Body of pancreas (tissue), 4 donors: Measurements from ENCODE around the gene ADAMTS20. TPM values are rescaled to one million over a fixed set of nuclear protein-coding genes. Genes with fewer than 3 reads are reported as not detected.

ENCODE experiments used
- ATAC-seq: fragments of 150-250 bp; one replicate; pipeline ENCODE4 v1.9.1; 2016
- DNase-seq, 4 donors: peaks; one replicate each; pipeline ENCODE4 v3.0.0-alpha.2; 2019
- H3K27ac ChIP-seq, 4 donors: fragments of 200-600 bp; sonication (generic); 1 replicate in 3 of 4; 2 replicates in 1 of 4; pipeline versions ENCODE4 v1.5.1 to v1.6.1; 2016 to 2019; ENCODE audit warnings: mild to moderate bottlenecking in 1 of 4, mixed read lengths in 1 of 4, moderate library complexity in 1 of 4
- H3K27me3 ChIP-seq, 2 donors: fragments of 200-600 bp; sonication (generic); one replicate each; pipeline ENCODE4 v1.6.0; 2016; ENCODE audit warnings: mild to moderate bottlenecking in 1 of 2
- H3K36me3 ChIP-seq, 2 donors: fragments of 200-600 bp; sonication (generic); replicated peaks in 1 of 2; 2 replicates each; pipeline ENCODE4 v1.5.1; 2016; ENCODE audit warnings: low read depth in 2 of 2; ENCODE audit not compliant: insufficient read depth in 1 of 2
- H3K4me1 ChIP-seq: fragments of 200-600 bp; sonication (generic); one replicate; pipeline ENCODE4 v1.6.0; 2016
- H3K4me3 ChIP-seq, 2 donors: fragments of 200-600 bp; sonication (generic); 1 replicate in 1 of 2; 2 replicates in 1 of 2; pipeline ENCODE4 v1.5.1; 2016 to 2019
- H3K9me3 ChIP-seq, 3 donors: fragments of 200-600 bp; sonication (generic); 1 replicate in 2 of 3; 2 replicates in 1 of 3; pipeline ENCODE4 v1.5.1; 2016
- POLR2A ChIP-seq, 3 donors: fragments of 450-650 bp; IDR thresholded peaks; one replicate each; pipeline ENCODE4 v1.6.1; 2016; ENCODE audit warnings: antibody characterized with exemption in 3 of 3, mild to moderate bottlenecking in 2 of 3
- WGBS, 2 donors: methylation state at CpG; one replicate each; pipeline ENCODE4 v1.1.5; 2017; 5-methylcytosine and 5-hydroxymethylcytosine counted together
- intact Hi-C: fragments of 100-400 bp; cut with DNase I; formaldehyde crosslinking; loops from one replicate; pipeline ENCODE4 v1.15.1; 2023
- total RNA-seq, 2 donors: library from RNA; depleted of rRNA; stranded (reverse); fragments of >200 nt; gene quantifications; one replicate each; pipeline ENCODE4 v1.1.0, GENCODE V29; 2016
- TF ChIP-seq, protein P1 (sequence below), 7 experiments: fragments of 450-650 bp in 4 of 7; fragments of 200-600 bp in 3 of 7; sonication (generic) in 3 of 7; IDR thresholded peaks; one replicate each; pipeline ENCODE4 v1.5.1; 2016 to 2019; ENCODE audit warnings: antibody characterized with exemption in 7 of 7

ADAMTS20 gene
- total RNA-seq, 2 donors from 2014 or later, result not detected

DNA sequence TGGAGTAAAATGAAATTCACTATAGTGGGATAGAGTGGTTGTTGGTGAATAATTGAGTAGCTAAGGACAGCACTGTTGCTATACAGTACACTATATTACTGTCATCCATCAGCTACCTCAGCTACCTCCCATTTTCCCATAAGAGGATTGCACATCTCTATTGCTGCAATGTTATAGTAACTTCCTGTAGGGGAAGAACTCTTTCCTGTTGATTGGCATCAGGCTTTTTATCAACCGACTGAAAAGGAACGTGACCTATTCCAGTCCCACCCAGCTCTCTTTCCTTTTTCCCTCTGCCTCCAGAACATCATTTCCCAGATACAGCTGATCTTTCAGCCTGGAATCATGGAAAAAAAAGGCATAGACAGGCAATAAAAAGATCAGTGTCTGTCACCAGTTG is 117.4 kb downstream of the ADAMTS20 start:
- H3K36me3 ChIP-seq, result no peaks in the 10 kb centered on the region
- H3K4me1 ChIP-seq, result no peaks in the 10 kb centered on the region
- WGBS, 2 donors, result 25 to 30% methylated on average over 2 of the region's 2 CpGs
- H3K27ac ChIP-seq, result no peak overlapping the region
- TF ChIP-seq, protein P1, sequence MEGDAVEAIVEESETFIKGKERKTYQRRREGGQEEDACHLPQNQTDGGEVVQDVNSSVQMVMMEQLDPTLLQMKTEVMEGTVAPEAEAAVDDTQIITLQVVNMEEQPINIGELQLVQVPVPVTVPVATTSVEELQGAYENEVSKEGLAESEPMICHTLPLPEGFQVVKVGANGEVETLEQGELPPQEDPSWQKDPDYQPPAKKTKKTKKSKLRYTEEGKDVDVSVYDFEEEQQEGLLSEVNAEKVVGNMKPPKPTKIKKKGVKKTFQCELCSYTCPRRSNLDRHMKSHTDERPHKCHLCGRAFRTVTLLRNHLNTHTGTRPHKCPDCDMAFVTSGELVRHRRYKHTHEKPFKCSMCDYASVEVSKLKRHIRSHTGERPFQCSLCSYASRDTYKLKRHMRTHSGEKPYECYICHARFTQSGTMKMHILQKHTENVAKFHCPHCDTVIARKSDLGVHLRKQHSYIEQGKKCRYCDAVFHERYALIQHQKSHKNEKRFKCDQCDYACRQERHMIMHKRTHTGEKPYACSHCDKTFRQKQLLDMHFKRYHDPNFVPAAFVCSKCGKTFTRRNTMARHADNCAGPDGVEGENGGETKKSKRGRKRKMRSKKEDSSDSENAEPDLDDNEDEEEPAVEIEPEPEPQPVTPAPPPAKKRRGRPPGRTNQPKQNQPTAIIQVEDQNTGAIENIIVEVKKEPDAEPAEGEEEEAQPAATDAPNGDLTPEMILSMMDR (IDR thresholded peaks at IDR 0.05), result no peak
- TF ChIP-seq POLR2A (IDR thresholded peaks at IDR 0.05), result no peak
- intact Hi-C loops, result no loop called here
- no peaks in the 10 kb centered on the region for H3K9me3 ChIP-seq
- ATAC-seq (no peak), DNase-seq (no peak)
- H3K27me3 ChIP-seq, result no peaks in the 10 kb centered on the region
- H3K4me3 ChIP-seq, result no peak overlapping the region

DNA sequence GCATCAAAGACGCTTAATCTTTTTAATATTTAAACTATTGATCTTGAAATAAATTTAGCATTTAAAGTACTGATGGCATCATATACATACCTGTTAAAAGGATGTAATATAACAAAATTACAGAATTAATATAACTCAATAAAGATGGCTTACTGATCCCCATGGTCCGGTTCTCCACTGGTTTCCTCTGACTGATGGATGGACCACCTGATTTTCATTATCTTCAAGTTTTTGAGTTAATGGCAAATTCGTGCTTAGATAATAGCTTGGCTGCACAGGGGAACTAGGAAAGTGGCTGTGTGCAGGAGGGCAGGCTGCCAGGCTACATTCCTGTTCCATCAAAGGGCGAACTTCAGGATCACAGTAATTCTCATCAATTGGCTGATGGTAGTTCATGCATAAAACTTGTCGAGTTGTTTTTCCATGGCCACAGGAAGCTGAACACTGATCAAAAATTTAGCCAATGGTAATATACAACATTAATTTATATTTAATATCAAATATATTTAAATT is 123.9 kb downstream of the ADAMTS20 start:
- 38 to 39% methylated on average over 5 of the region's 5 CpGs for WGBS, 2 donors
- Histone ChIP-seq H3K27me3 (no peaks in the 10 kb centered on the region), H3K4me1 (no peaks in the 10 kb centered on the region), H3K4me3 (no peak overlapping the region), H3K27ac (no peak overlapping the region), H3K36me3 (no peaks in the 10 kb centered on the region), H3K9me3 (no peaks in the 10 kb centered on the region)
- DNase-seq (peak in 1 of 4 donors; percentile 7), ATAC-seq (no peak)
- intact Hi-C loops, result no loop called here
- TF ChIP-seq, protein P1 (IDR thresholded peaks at IDR 0.05), result no peak
- no peak for TF ChIP-seq POLR2A (IDR thresholded peaks at IDR 0.05)

DNA sequence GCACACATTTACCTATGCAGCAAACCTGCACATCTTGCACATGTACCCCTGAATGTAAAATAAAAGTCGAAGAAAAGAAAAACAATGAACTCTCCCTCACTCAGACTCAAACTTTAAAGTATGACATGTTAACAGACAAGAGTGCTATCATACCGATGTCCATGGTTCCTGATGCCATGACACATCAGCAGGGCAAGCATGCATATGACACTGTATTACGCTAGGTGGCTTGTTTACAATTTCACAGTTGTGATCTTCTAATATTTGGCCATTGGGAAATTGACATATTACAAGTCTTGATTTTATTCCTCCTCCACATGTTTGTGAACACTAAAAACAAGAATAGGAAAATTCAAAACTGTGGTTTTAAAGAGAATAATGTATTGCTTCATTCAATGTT is 126.6 kb downstream of the ADAMTS20 start:
- intact Hi-C loops, result no loop called here
- 90 to 97% methylated on average over 3 of the region's 3 CpGs for WGBS, 2 donors
- no peak for TF ChIP-seq POLR2A (IDR thresholded peaks at IDR 0.05)
- TF ChIP-seq, protein P1 (IDR thresholded peaks at IDR 0.05), result no peak

GRCh38 chr12:43416981-43417380 is 135.0 kb downstream of the ADAMTS20 start:
- H3K27ac ChIP-seq, result no peak overlapping the region
- DNase-seq (no peak), ATAC-seq (no peak)
- no peaks in the 10 kb centered on the region for H3K4me1 ChIP-seq
- no peaks in the 10 kb centered on the region for H3K27me3 ChIP-seq
- TF ChIP-seq, protein P1 (IDR thresholded peaks at IDR 0.05), result no peak
- TF ChIP-seq POLR2A (IDR thresholded peaks at IDR 0.05), result no peak
- intact Hi-C loops, result no loop called here
- H3K36me3 ChIP-seq, result no peaks in the 10 kb centered on the region
- H3K4me3 ChIP-seq, result no peak overlapping the region
- no peaks in the 10 kb centered on the region for H3K9me3 ChIP-seq

More for the DNA sequence above, 126.6 kb downstream of the ADAMTS20 start:
- Histone ChIP-seq H3K4me1 (no peaks in the 10 kb centered on the region), H3K27me3 (no peaks in the 10 kb centered on the region), H3K36me3 (no peaks in the 10 kb centered on the region), H3K9me3 (no peaks in the 10 kb centered on the region), H3K27ac (no peak overlapping the region), H3K4me3 (no peak overlapping the region)
- DNase-seq (no peak), ATAC-seq (no peak)
